Transverse colon (tissue), 4 donors: ENCODE data around the gene TNS3. TPM values are rescaled to one million over a fixed set of nuclear protein-coding genes. Genes with fewer than 3 reads are reported as not detected.

ENCODE experiments used
- DNase-seq: peaks from one replicate; pipeline ENCODE4 v3.0.0-alpha.2; 2019
- H3K27ac ChIP-seq, 4 donors: fragments of 200-600 bp; sonication (generic); 2 replicates each; pipeline ENCODE4 v1.5.1; 2016 to 2018; ENCODE audit warnings: inconsistent platforms in 4 of 4
- H3K27me3 ChIP-seq: fragments of 200-600 bp; sonication (generic); 2 replicates; pipeline ENCODE4 v1.5.1; 2017; ENCODE audit warnings: inconsistent platforms
- H3K36me3 ChIP-seq, 4 donors: fragments of 200-600 bp; sonication (generic); 2 replicates each; pipeline ENCODE4 v1.5.1; 2017 to 2019; ENCODE audit warnings: inconsistent platforms in 4 of 4
- H3K4me1 ChIP-seq, 4 donors: fragments of 200-600 bp; sonication (generic); 2 replicates each; pipeline ENCODE4 v1.5.1; 2017 to 2020; ENCODE audit warnings: inconsistent platforms in 4 of 4
- H3K4me3 ChIP-seq, 4 donors: fragments of 200-600 bp; sonication (generic); 1 replicate in 1 of 4; 2 replicates in 3 of 4; pipeline versions ENCODE4 v1.5.1 to v1.6.1; 2017 to 2019; ENCODE audit warnings: inconsistent platforms in 4 of 4
- H3K9me3 ChIP-seq, 2 donors: fragments of 200-600 bp; sonication (generic); 2 replicates each; pipeline ENCODE4 v1.5.1; 2017 to 2019; ENCODE audit warnings: inconsistent platforms in 2 of 2
- CTCF ChIP-seq, 5 experiments: fragments of 200-600 bp in 3 of 5; fragments of 450-650 bp in 2 of 5; sonication (generic) in 3 of 5; IDR thresholded peaks; 1 replicate in 2 of 5; 2 replicates in 3 of 5; pipeline ENCODE4 v1.5.1; 2016 to 2017; ENCODE audit warnings: antibody characterized with exemption in 5 of 5, inconsistent platforms in 3 of 5, mild to moderate bottlenecking in 2 of 5, moderate library complexity in 1 of 5
- EP300 ChIP-seq: sonication (generic); formaldehyde crosslinking; IDR thresholded peaks from one replicate; pipeline ENCODE4 v1.6.1; 2017; ENCODE audit warnings: antibody characterized with exemption, low read depth
- POLR2A ChIP-seq: fragments of 450-650 bp; IDR thresholded peaks from one replicate; pipeline ENCODE4 v1.6.1; 2016; ENCODE audit warnings: antibody characterized with exemption, mild to moderate bottlenecking, moderate library complexity
- POLR2AphosphoS5 ChIP-seq, 3 donors: sonication (generic); formaldehyde crosslinking; IDR thresholded peaks; one replicate each; pipeline ENCODE4 v1.6.1; 2016; ENCODE audit warnings: antibody characterized with exemption in 3 of 3
- WGBS, 2 donors: methylation state at CpG; one replicate each; pipeline ENCODE4 v1.1.5; 2018; ENCODE audit warnings: low coverage in 1 of 2; 5-methylcytosine and 5-hydroxymethylcytosine counted together
- in situ Hi-C, 4 donors: fragments of 200-750 bp; cut with MboI; loops; one replicate each; pipeline versions ENCODE4 v1.15.0 to v1.15.1; 2017; ENCODE audit warnings: low sequenced_read_pairs in 3 of 4, low pct_ligation_motif_present in 1 of 4, low pct_unique_long_range_greater_than_20kb in 1 of 4
- intact Hi-C: fragments of 100-400 bp; cut with DNase I; formaldehyde crosslinking; loops from one replicate; pipeline ENCODE4 v1.15.1; 2023; ENCODE audit warnings: low total_unique reads
- total RNA-seq, 4 donors: library from RNA; depleted of rRNA; stranded (reverse); fragments of >200 nt; gene quantifications; one replicate each; pipeline ENCODE4 v1.1.0, GENCODE V29; 2016

TNS3 gene
- total RNA-seq, 4 donors from 2014 or later = 58.5 to 104 (median 72.7) TPM

GRCh38 chr7:47273088-47273487 lies 308.8 kb downstream of the TNS3 start:
- TF ChIP-seq EP300 (no peak), POLR2AphosphoS5 (IDR thresholded peaks at IDR 0.05) (no peak), CTCF (IDR thresholded peaks at IDR 0.05) (no peak), POLR2A (no peak)
- Histone ChIP-seq H3K4me1 (no peaks in the 10 kb centered on the region), H3K27me3 (no peaks in the 10 kb centered on the region), H3K36me3 (peaks cover 0 to 6% (median 0%) of the 10 kb centered on the region in 4 donors), H3K4me3 (no peak overlapping the region), H3K27ac (no peak overlapping the region), H3K9me3 (no peaks in the 10 kb centered on the region)
- 92% methylated on average over 4 of the region's 4 CpGs; no CpG with 5 or more reads in 1 of the 2 donors for WGBS, 2 donors
- intact Hi-C loops = no loop called here
- no peak for DNase-seq
- in situ Hi-C loops = loop anchor here in 1 of 4 donors (25.0 kb wide), 1 partner anchor 164 kb away; no protein-coding TSS in a partner anchor

GRCh38 chr7:47271749-47272148 lies 310.2 kb downstream of the TNS3 start:
- WGBS, 2 donors = 81 to 85% methylated on average over 2 to 3 of the region's 3 CpGs
- Histone ChIP-seq H3K4me1 (peaks cover 0 to under 1% (median 0%) of the 10 kb centered on the region in 4 donors), H3K4me3 (no peak overlapping the region), H3K9me3 (no peaks in the 10 kb centered on the region), H3K27ac (no peak overlapping the region), H3K36me3 (peaks cover 0 to 6% (median 0%) of the 10 kb centered on the region in 4 donors), H3K27me3 (no peaks in the 10 kb centered on the region)
- intact Hi-C loops (loop anchor here (2.0 kb wide), 1 partner anchor 61 kb away; no protein-coding TSS in a partner anchor), in situ Hi-C loops (loop anchor here in 1 of 4 donors (25.0 kb wide), 1 partner anchor 166 kb away; no protein-coding TSS in a partner anchor)
- TF ChIP-seq EP300 = no peak
- TF ChIP-seq CTCF (IDR thresholded peaks at IDR 0.05) = no peak
- no peak for TF ChIP-seq POLR2A
- no peak for TF ChIP-seq POLR2AphosphoS5 (IDR thresholded peaks at IDR 0.05)
- DNase-seq = no peak

- no peaks in the 10 kb centered on the region for H3K36me3 ChIP-seq
- TF ChIP-seq CTCF (IDR thresholded peaks at IDR 0.05) = no peak
- no peak for TF ChIP-seq POLR2A
- TF ChIP-seq EP300 = no peak
- TF ChIP-seq POLR2AphosphoS5 (IDR thresholded peaks at IDR 0.05) = no peak
- intact Hi-C loops (loop anchor here (5.0 kb wide), 2 partner anchors 548 to 1133 kb away; no protein-coding TSS in a partner anchor), in situ Hi-C loops (loop anchor here in 3 of 4 donors (10.0 to 25.0 kb wide), 4 partner anchors 166 to 556 kb away; no protein-coding TSS in a partner anchor)
- DNase-seq = no peak
- H3K4me1 ChIP-seq = peaks cover 0 to 9% (median 5%) of the 10 kb centered on the region in 4 donors
- no peaks in the 10 kb centered on the region for H3K9me3 ChIP-seq
- H3K27me3 ChIP-seq = no peaks in the 10 kb centered on the region
- no peak overlapping the region for H3K4me3 ChIP-seq
- WGBS, 2 donors = 78 to 79% methylated on average over 3 to 6 of the region's 7 CpGs
- H3K27ac ChIP-seq = no peak overlapping the region
These were observed 312.8 kb downstream of the TNS3 start for GRCh38 chr7:47268851-47269836.

- in situ Hi-C loops = loop anchor here in 3 of 4 donors (10.0 to 25.0 kb wide), 4 partner anchors 167 to 557 kb away; no protein-coding TSS in a partner anchor
- no peaks in the 10 kb centered on the region for H3K36me3 ChIP-seq
- peaks cover 0 to 9% (median 5%) of the 10 kb centered on the region in 4 donors for H3K4me1 ChIP-seq
- WGBS, 2 donors = 78 to 86% methylated on average over 2 to 7 of the region's 7 CpGs
- no peak overlapping the region for H3K4me3 ChIP-seq
- DNase-seq = no peak
- TF ChIP-seq EP300 = no peak
- intact Hi-C loops = loop anchor here (5.0 kb wide), 2 partner anchors 550 to 1135 kb away; no protein-coding TSS in a partner anchor
- H3K9me3 ChIP-seq = no peaks in the 10 kb centered on the region
- peak overlapping the region; percentile 72 to 84 (median 82) for H3K27ac ChIP-seq
- H3K27me3 ChIP-seq = no peaks in the 10 kb centered on the region
These were observed 314.6 kb downstream of the TNS3 start for GRCh38 chr7:47267346-47267745.
